Measurements from ENCODE around the gene OR7A10.

GRCh38 chr19:14871619-14872230, 23.0 kb upstream of the OR7A10 start:
- TF ChIP-seq, protein P1, sequence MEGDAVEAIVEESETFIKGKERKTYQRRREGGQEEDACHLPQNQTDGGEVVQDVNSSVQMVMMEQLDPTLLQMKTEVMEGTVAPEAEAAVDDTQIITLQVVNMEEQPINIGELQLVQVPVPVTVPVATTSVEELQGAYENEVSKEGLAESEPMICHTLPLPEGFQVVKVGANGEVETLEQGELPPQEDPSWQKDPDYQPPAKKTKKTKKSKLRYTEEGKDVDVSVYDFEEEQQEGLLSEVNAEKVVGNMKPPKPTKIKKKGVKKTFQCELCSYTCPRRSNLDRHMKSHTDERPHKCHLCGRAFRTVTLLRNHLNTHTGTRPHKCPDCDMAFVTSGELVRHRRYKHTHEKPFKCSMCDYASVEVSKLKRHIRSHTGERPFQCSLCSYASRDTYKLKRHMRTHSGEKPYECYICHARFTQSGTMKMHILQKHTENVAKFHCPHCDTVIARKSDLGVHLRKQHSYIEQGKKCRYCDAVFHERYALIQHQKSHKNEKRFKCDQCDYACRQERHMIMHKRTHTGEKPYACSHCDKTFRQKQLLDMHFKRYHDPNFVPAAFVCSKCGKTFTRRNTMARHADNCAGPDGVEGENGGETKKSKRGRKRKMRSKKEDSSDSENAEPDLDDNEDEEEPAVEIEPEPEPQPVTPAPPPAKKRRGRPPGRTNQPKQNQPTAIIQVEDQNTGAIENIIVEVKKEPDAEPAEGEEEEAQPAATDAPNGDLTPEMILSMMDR (IDR thresholded peaks at IDR 0.05), result no peak
- no peak for TF ChIP-seq POLR2A (IDR thresholded peaks at IDR 0.05)

Data from stomach (tissue), 4 donors.